Measurements from ENCODE around the gene MTX1.

Gene MTX1

GRCh38 chr1:155170806-155171205, 37.7 kb upstream of the MTX1 start:
- no peak for DNase-seq (ENCODE audit: low spot score)
- TF ChIP-seq, protein P1, sequence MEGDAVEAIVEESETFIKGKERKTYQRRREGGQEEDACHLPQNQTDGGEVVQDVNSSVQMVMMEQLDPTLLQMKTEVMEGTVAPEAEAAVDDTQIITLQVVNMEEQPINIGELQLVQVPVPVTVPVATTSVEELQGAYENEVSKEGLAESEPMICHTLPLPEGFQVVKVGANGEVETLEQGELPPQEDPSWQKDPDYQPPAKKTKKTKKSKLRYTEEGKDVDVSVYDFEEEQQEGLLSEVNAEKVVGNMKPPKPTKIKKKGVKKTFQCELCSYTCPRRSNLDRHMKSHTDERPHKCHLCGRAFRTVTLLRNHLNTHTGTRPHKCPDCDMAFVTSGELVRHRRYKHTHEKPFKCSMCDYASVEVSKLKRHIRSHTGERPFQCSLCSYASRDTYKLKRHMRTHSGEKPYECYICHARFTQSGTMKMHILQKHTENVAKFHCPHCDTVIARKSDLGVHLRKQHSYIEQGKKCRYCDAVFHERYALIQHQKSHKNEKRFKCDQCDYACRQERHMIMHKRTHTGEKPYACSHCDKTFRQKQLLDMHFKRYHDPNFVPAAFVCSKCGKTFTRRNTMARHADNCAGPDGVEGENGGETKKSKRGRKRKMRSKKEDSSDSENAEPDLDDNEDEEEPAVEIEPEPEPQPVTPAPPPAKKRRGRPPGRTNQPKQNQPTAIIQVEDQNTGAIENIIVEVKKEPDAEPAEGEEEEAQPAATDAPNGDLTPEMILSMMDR (IDR thresholded peaks at IDR 0.05; ENCODE audit: borderline replicate concordance, control extremely low read depth, extremely low read depth, insufficient read depth, missing control alignments), result no peak
- in situ Hi-C loops (cut with MboI; ENCODE audit: low sequenced_read_pairs, unreplicated experiment), result no loop called here

GRCh38 chr1:155171836-155172731, 36.4 kb upstream of the MTX1 start:
- TF ChIP-seq, protein P1 (IDR thresholded peaks at IDR 0.05; ENCODE audit: borderline replicate concordance, control extremely low read depth, extremely low read depth, insufficient read depth, missing control alignments), result no peak
- DNase-seq (ENCODE audit: low spot score), result no peak
- in situ Hi-C loops (cut with MboI; ENCODE audit: low sequenced_read_pairs, unreplicated experiment), result no loop called here

- TF ChIP-seq, protein P1 (IDR thresholded peaks at IDR 0.05; ENCODE audit: borderline replicate concordance, control extremely low read depth, extremely low read depth, insufficient read depth, missing control alignments), result peak; percentile 97
- in situ Hi-C loops (cut with MboI; ENCODE audit: low sequenced_read_pairs, unreplicated experiment), result no loop called here
- DNase-seq (ENCODE audit: low spot score), result peak; percentile 98
Measured at GRCh38 chr1:155172732-155173477, 35.6 kb upstream of the MTX1 start, which contains the start of gene KRTCAP2. TSS of gene KRTCAP2 (minus strand) at chr1:155173304. CDS start at chr1:155173224, 80 bp downstream.

- in situ Hi-C loops (cut with MboI; ENCODE audit: low sequenced_read_pairs, unreplicated experiment), result no loop called here
- TF ChIP-seq, protein P1 (IDR thresholded peaks at IDR 0.05; ENCODE audit: borderline replicate concordance, control extremely low read depth, extremely low read depth, insufficient read depth, missing control alignments), result no peak
- DNase-seq (ENCODE audit: low spot score), result peak; percentile 84
Measured at GRCh38 chr1:155173478-155174323, 34.8 kb upstream of the MTX1 start, which contains the start of gene TRIM46. TSS of gene TRIM46 (plus strand) at chr1:155173849. CDS start at chr1:155173967, 118 bp downstream.

DNA sequence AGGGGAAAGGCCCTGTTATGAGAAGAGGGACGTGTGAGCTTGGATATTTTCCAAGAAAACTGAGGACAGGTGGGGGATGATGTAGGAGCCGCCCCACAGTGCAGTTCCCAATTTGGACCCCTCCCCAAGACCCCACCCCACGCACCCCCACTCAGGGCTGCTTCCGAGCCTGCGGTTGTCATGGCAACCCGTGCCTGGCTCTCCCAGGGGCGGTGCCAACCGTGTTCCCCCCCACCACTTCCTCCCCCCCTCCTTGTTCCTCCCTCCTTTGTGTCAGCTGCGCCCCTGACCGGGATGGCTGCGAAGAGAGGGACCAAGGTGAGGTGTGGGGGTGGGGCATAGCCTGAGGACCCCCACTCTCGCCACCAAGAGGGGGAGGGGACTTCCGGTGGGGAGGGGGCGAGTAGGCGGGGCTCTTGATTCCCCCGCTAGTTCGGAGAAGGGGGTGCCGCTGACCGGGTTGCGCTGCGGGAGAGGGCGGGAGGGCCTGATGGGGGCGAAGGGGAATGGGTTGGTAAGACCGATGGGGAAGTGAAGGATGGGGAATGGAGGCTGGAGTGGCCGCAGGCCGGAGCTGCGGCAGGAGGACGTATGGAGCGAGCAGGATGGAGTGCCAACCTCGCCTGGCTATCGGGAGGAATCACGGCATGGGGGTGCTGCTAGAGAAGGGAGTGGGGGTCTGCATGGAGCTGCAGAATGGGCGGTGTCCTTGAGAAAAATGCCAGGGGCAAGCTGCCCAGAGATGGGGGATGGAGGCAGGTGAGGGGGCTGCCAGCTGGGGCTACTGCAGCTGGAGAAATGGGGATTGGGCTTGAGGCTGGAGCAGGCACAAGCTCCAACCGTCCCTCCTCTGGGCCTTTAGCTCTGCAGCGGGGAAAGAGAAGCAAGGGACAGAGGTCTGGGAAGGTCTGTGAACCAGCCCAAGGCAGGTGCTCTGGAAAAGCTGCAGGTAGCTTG, 33.9 kb upstream of the MTX1 start:
- in situ Hi-C loops (cut with MboI; ENCODE audit: low sequenced_read_pairs, unreplicated experiment), result no loop called here
- TF ChIP-seq, protein P1 (IDR thresholded peaks at IDR 0.05; ENCODE audit: borderline replicate concordance, control extremely low read depth, extremely low read depth, insufficient read depth, missing control alignments), result no peak
- no peak for DNase-seq (ENCODE audit: low spot score)

All from GM13976 (cell line).